Loucy (cell line): ENCODE data around the gene CEBPB.

ENCODE experiments used
- H2AFZ ChIP-seq: fragments of 200-600 bp; sonication (generic); 2 replicates; pipeline ENCODE4 v1.6.0; 2016; ENCODE audit warnings: antibody characterized with exemption, mild to moderate bottlenecking, low read length, moderate library complexity
- H3F3A ChIP-seq: fragments of 200-600 bp; 2 replicates; pipeline ENCODE4 v1.6.0; 2016; ENCODE audit warnings: antibody characterized with exemption, low read depth, mild to moderate bottlenecking
- H3K27me3 ChIP-seq: fragments of 200-600 bp; sonication (generic); 2 replicates; pipeline ENCODE4 v1.6.1; 2014; ENCODE audit warnings: low read length, mild to moderate bottlenecking; ENCODE audit not compliant: insufficient read depth, poor library complexity, severe bottlenecking
- H3K36me3 ChIP-seq: fragments of 200-600 bp; sonication (generic); 2 replicates; pipeline ENCODE4 v1.6.1; 2016; ENCODE audit warnings: low read length; ENCODE audit not compliant: insufficient read depth
- H3K4me1 ChIP-seq: fragments of 200-600 bp; sonication (generic); 2 replicates; pipeline ENCODE4 v1.5.1; 2014; ENCODE audit warnings: low read length, mild to moderate bottlenecking; ENCODE audit not compliant: insufficient read depth, poor library complexity, severe bottlenecking
- H3K4me2 ChIP-seq: fragments of 200-600 bp; sonication (generic); 2 replicates; pipeline ENCODE4 v1.6.0; 2014; ENCODE audit warnings: antibody characterized with exemption, low read length, low read depth, mild to moderate bottlenecking; ENCODE audit not compliant: poor library complexity, severe bottlenecking
- H3K4me3 ChIP-seq: fragments of 200-600 bp; sonication (generic); 2 replicates; pipeline ENCODE4 v1.5.1; 2014; ENCODE audit warnings: low read length, mild to moderate bottlenecking, mixed read lengths; ENCODE audit not compliant: poor library complexity, severe bottlenecking
- H3K79me2 ChIP-seq: fragments of 200-600 bp; sonication (generic); 2 replicates; pipeline ENCODE4 v1.6.1; 2014; ENCODE audit warnings: low read length; ENCODE audit not compliant: insufficient read depth
- H3K9ac ChIP-seq: fragments of 200-600 bp; sonication (generic); 2 replicates; pipeline ENCODE4 v1.6.0; 2014; ENCODE audit warnings: mild to moderate bottlenecking, low read depth, low read length, moderate library complexity; ENCODE audit not compliant: poor library complexity, severe bottlenecking
- H3K9me2 ChIP-seq: fragments of 200-600 bp; sonication (generic); replicated peaks from 2 replicates; pipeline ENCODE4 v1.6.1; 2016; ENCODE audit warnings: low read depth, low read length, mixed read lengths
- H3K9me3 ChIP-seq: fragments of 200-600 bp; sonication (generic); 2 replicates; pipeline ENCODE4 v1.6.1; 2014; ENCODE audit warnings: mild to moderate bottlenecking, antibody characterized with exemption, low read length, low read depth; ENCODE audit not compliant: insufficient read depth
- H4K20me1 ChIP-seq: fragments of 200-600 bp; sonication (generic); 2 replicates; pipeline ENCODE4 v1.6.0; 2014; ENCODE audit warnings: antibody characterized with exemption, low read length, mild to moderate bottlenecking; ENCODE audit not compliant: insufficient read depth, poor library complexity, severe bottlenecking
- CTCF ChIP-seq: fragments of 200-600 bp; sonication (generic); conservative IDR thresholded peaks from 2 replicates; pipeline ENCODE4 v1.5.1; 2014; ENCODE audit warnings: mild to moderate bottlenecking, antibody characterized with exemption, low read length
- EZH2phosphoT487 ChIP-seq: fragments of 200-600 bp; IDR thresholded peaks from 2 replicates; pipeline ENCODE4 v1.6.1; 2018; ENCODE audit warnings: antibody characterized with exemption, mild to moderate bottlenecking, moderate library complexity, borderline replicate concordance

CEBPB gene

GRCh38 chr20:50191065-50191543 is 474 bp downstream of the CEBPB start:
- peak overlapping the region; percentile 99 for H3K4me2 ChIP-seq
- TF ChIP-seq EZH2phosphoT487, result no peak
- TF ChIP-seq CTCF, result no peak
- H3K79me2 ChIP-seq, result peaks cover 20% of the 10 kb centered on the region
- peak overlapping the region; percentile 97 for H3K4me3 ChIP-seq
- no peaks in the 10 kb centered on the region for H3K9me3 ChIP-seq
- peaks cover 13% of the 10 kb centered on the region for H4K20me1 ChIP-seq
- H3K36me3 ChIP-seq, result no peaks in the 10 kb centered on the region
- H3K4me1 ChIP-seq, result peaks cover 15% of the 10 kb centered on the region
- H3K9ac ChIP-seq, result peak overlapping the region; percentile 95
- peak overlapping the region; percentile 89; the same call in 1 of the 2 replicates for H2AFZ ChIP-seq
- H3F3A ChIP-seq, result no peaks in the 10 kb centered on the region
- no peaks in the 10 kb centered on the region for H3K9me2 ChIP-seq
- no peaks in the 10 kb centered on the region for H3K27me3 ChIP-seq

- H3K27me3 ChIP-seq, result no peaks in the 10 kb centered on the region
- H3F3A ChIP-seq, result no peaks in the 10 kb centered on the region
- peak overlapping the region; percentile 95 for H3K9ac ChIP-seq
- TF ChIP-seq CTCF (peak; percentile 34; the same call in 1 of the 2 replicates), EZH2phosphoT487 (no peak)
- H2AFZ ChIP-seq, result peak overlapping the region; percentile 89
- H3K4me1 ChIP-seq, result peaks cover 15% of the 10 kb centered on the region
- H3K9me2 ChIP-seq, result no peaks in the 10 kb centered on the region
- peak overlapping the region; percentile 97 for H3K4me3 ChIP-seq
- H3K79me2 ChIP-seq, result peaks cover 20% of the 10 kb centered on the region
- H3K4me2 ChIP-seq, result peak overlapping the region; percentile 99
- peaks cover 13% of the 10 kb centered on the region for H4K20me1 ChIP-seq
- H3K36me3 ChIP-seq, result no peaks in the 10 kb centered on the region
- H3K9me3 ChIP-seq, result no peaks in the 10 kb centered on the region
Observed at GRCh38 chr20:50191544-50192363, 1.1 kb downstream of the CEBPB start.

GRCh38 chr20:50192364-50193198 is 2.0 kb downstream of the CEBPB start:
- peak overlapping the region; percentile 95 for H3K9ac ChIP-seq
- H3K79me2 ChIP-seq, result peaks cover 20% of the 10 kb centered on the region
- peaks cover 15% of the 10 kb centered on the region for H3K4me1 ChIP-seq
- H3K36me3 ChIP-seq, result no peaks in the 10 kb centered on the region
- H3F3A ChIP-seq, result no peaks in the 10 kb centered on the region
- H3K27me3 ChIP-seq, result no peaks in the 10 kb centered on the region
- H4K20me1 ChIP-seq, result peaks cover 13% of the 10 kb centered on the region
- H3K9me3 ChIP-seq, result no peaks in the 10 kb centered on the region
- H3K9me2 ChIP-seq, result no peaks in the 10 kb centered on the region
- TF ChIP-seq CTCF, result no peak
- no peak for TF ChIP-seq EZH2phosphoT487
- H2AFZ ChIP-seq, result no peak overlapping the region; the same call in 1 of the 2 replicates
- H3K4me2 ChIP-seq, result peak overlapping the region; percentile 99
- peak overlapping the region; percentile 97 for H3K4me3 ChIP-seq
